OCI-LY7 (cell line): ENCODE data around the gene TMEM260. TPM values are rescaled to one million over a fixed set of nuclear protein-coding genes. Genes with fewer than 3 reads are reported as not detected.

Experiments
- BruUV-seq: library from RNA; stranded (reverse); fragments of 400-500 nt; replicated peaks from 2 replicates; lab custom pipeline; 2021; lab: Mats Ljungman, UMichigan
- CTCF ChIA-PET: fragments of 300-600 bp; sonication (Branson Sonifier 250); formaldehyde crosslinking; loops from one replicate; lab custom pipeline; 2022; ENCODE audit warnings: antibody characterized with exemption; ENCODE audit not compliant: unreplicated experiment; lab: Charles Lee
- POLR2A ChIA-PET: fragments of 300-600 bp; sonication (Branson Sonifier 250); formaldehyde crosslinking; loops from one replicate; lab custom pipeline; 2022; ENCODE audit warnings: antibody characterized with exemption; lab: Charles Lee
- DNase-seq: peaks from one replicate; pipeline ENCODE4 v3.0.0-alpha.2; 2015; ENCODE audit warnings: low spot score
- H2AFZ ChIP-seq: fragments of 200-600 bp; sonication (generic), shearing (Covaris generic); 2 replicates; pipeline ENCODE4 v1.6.1; 2014; ENCODE audit warnings: mild to moderate bottlenecking, antibody characterized with exemption, low read length, moderate library complexity
- H3K27ac ChIP-seq: fragments of 200-600 bp; sonication (generic); 2 replicates; pipeline ENCODE4 v1.5.1; 2014; ENCODE audit warnings: mixed run types, low read depth, mild to moderate bottlenecking, moderate library complexity, low read length, inconsistent platforms; ENCODE audit not compliant: poor library complexity, severe bottlenecking
- H3K36me3 ChIP-seq: fragments of 200-600 bp; sonication (generic); 2 replicates; pipeline ENCODE4 v1.6.1; 2014; ENCODE audit warnings: mild to moderate bottlenecking, antibody characterized with exemption, low read length, moderate library complexity, mixed read lengths; ENCODE audit not compliant: insufficient read depth
- H3K4me1 ChIP-seq: fragments of 200-600 bp; sonication (generic); 2 replicates; pipeline ENCODE4 v1.5.1; 2014; ENCODE audit warnings: mild to moderate bottlenecking, low read length; ENCODE audit not compliant: insufficient read depth, poor library complexity, severe bottlenecking
- H3K4me2 ChIP-seq: fragments of 200-600 bp; sonication (generic); 2 replicates; pipeline ENCODE4 v1.6.1; 2014; ENCODE audit warnings: mild to moderate bottlenecking, low read length
- H3K4me3 ChIP-seq: fragments of 200-600 bp; sonication (generic); 2 replicates; pipeline ENCODE4 v1.5.1; 2014; ENCODE audit warnings: mild to moderate bottlenecking, low read depth, low read length; ENCODE audit not compliant: poor library complexity, severe bottlenecking
- H3K79me2 ChIP-seq: fragments of 200-600 bp; sonication (generic); 2 replicates; pipeline ENCODE4 v1.6.1; 2016; ENCODE audit warnings: low read depth, mild to moderate bottlenecking, low read length, moderate library complexity, mixed read lengths; ENCODE audit not compliant: insufficient read depth
- H3K9me2 ChIP-seq: fragments of 200-600 bp; sonication (generic); 2 replicates; pipeline ENCODE4 v1.6.1; 2016; ENCODE audit warnings: mild to moderate bottlenecking, low read length, mixed read lengths; ENCODE audit not compliant: insufficient read depth
- H3K9me3 ChIP-seq: fragments of 200-600 bp; sonication (generic); 2 replicates; pipeline ENCODE4 v1.6.1; 2014; ENCODE audit warnings: mild to moderate bottlenecking, mixed run types, low read length, mixed read lengths
- H4K20me1 ChIP-seq: fragments of 200-600 bp; sonication (generic); 2 replicates; pipeline ENCODE4 v1.6.1; 2014; ENCODE audit warnings: mild to moderate bottlenecking, antibody characterized with exemption, low read length, moderate library complexity, mixed read lengths; ENCODE audit not compliant: insufficient read depth
- CTCF ChIP-seq: fragments of 200-600 bp; sonication (generic); conservative IDR thresholded peaks from 2 replicates; pipeline ENCODE4 v1.5.1; 2014; ENCODE audit warnings: mild to moderate bottlenecking, antibody characterized with exemption, low read length, moderate library complexity, mixed read lengths
- EZH2phosphoT487 ChIP-seq: fragments of 200-600 bp; sonication (generic); IDR thresholded peaks from 2 replicates; pipeline ENCODE4 v1.6.1; 2018; ENCODE audit warnings: low read depth, borderline replicate concordance, mild to moderate bottlenecking, mixed run types, antibody characterized with exemption, low read length, moderate library complexity, mixed read lengths
- intact Hi-C: fragments of 100-400 bp; cut with micrococcal nuclease; formaldehyde crosslinking; loops from one replicate; pipeline ENCODE4 v1.10.0; 2022; ENCODE audit not compliant: unreplicated experiment
- total RNA-seq, 2 experiments: library from RNA; depleted of rRNA in 1 of 2; stranded (reverse); fragments of >200 nt in 1 of 2; shearing (Covaris generic) in 1 of 2; gene quantifications; 2 replicates each; pipeline ENCODE4 v1.2.3, GENCODE V29; 2014 to 2022

TMEM260 gene
- total RNA-seq, 2 experiments from 2014 or later: 12.4 to 20.1 TPM

DNA sequence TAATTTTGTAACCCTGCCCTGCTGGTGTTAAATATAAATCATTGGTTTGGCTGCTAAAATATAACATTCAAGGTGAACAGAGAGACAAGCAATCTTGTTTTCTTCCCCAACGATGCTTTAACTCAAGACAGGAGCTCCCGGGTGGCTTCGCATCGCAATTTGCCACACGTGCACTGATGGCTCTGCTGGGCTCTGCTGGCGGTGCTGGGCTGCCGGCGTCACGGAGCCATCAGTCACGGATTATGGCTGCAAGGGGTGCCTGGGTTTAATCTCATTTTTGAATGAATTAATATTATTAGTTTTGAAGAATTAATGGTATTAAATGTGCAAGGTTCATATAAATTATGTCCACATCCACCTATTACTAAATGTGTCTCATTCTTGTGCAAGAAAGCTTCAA lies 44.9 kb upstream of the TMEM260 start:
- intact Hi-C loops: no loop called here
- no TSS peak for BruUV-seq
- no peaks in the 10 kb centered on the region for H3K4me1 ChIP-seq
- TF ChIP-seq CTCF (no peak), EZH2phosphoT487 (no peak)
- H3K4me2 ChIP-seq: no peak overlapping the region
- ChIA-PET CTCF (no interaction called here), POLR2A (no interaction called here)
- H3K36me3 ChIP-seq: no peaks in the 10 kb centered on the region
- H4K20me1 ChIP-seq: no peaks in the 10 kb centered on the region
- no peaks in the 10 kb centered on the region for H3K9me3 ChIP-seq
- no peaks in the 10 kb centered on the region for H3K79me2 ChIP-seq
- no peaks in the 10 kb centered on the region for H3K9me2 ChIP-seq
- no peak for DNase-seq
- H3K27ac ChIP-seq: no peak overlapping the region
- H3K4me3 ChIP-seq: no peak overlapping the region
- no peak overlapping the region for H2AFZ ChIP-seq

DNA sequence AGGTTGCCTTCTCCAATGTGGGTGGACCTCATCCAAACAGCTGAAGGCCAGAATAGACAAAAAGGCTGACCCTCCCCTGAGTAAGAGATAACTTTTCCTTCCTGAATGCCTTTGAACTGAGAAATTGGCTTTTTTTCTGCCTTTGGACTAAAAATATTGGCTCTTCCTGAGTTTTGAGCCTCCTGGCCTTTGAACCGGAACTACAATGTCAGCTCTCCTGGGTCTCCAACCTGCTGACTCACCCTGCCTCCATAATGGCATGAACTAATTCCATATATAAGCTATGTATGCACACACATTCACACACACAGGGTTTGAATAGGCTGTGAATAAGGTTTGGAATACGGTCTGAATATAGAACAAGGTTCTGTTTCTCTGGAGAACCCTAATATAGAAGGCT lies 39.7 kb upstream of the TMEM260 start:
- intact Hi-C loops: no loop called here
- Histone ChIP-seq H4K20me1 (no peaks in the 10 kb centered on the region), H3K79me2 (no peaks in the 10 kb centered on the region), H3K4me1 (no peaks in the 10 kb centered on the region), H3K4me2 (no peak overlapping the region), H3K36me3 (no peaks in the 10 kb centered on the region), H3K4me3 (no peak overlapping the region), H3K27ac (no peak overlapping the region), H3K9me3 (no peaks in the 10 kb centered on the region), H3K9me2 (no peaks in the 10 kb centered on the region), H2AFZ (no peak overlapping the region)
- CTCF ChIA-PET: no interaction called here
- BruUV-seq: no TSS peak
- DNase-seq: no peak
- POLR2A ChIA-PET: no interaction called here
- no peak for TF ChIP-seq EZH2phosphoT487
- no peak for TF ChIP-seq CTCF

- H3K36me3 ChIP-seq: no peaks in the 10 kb centered on the region
Observed at GRCh38 chr14:56543436-56543835, 36.2 kb upstream of the TMEM260 start.

More at GRCh38 chr14:56543436-56543835, 36.2 kb upstream of the TMEM260 start:
- no TSS peak for BruUV-seq
- H3K9me2 ChIP-seq: no peaks in the 10 kb centered on the region
- POLR2A ChIA-PET: interaction anchor here (0.5 kb wide), 1 partner anchor 1168 kb away, joined by 5 read pairs; no protein-coding TSS in a partner anchor
- no peak for DNase-seq
- intact Hi-C loops: no loop called here
- CTCF ChIA-PET: no interaction called here
- no peak overlapping the region for H3K27ac ChIP-seq
- no peak overlapping the region for H3K4me2 ChIP-seq
- H3K4me1 ChIP-seq: no peaks in the 10 kb centered on the region
- H3K9me3 ChIP-seq: no peaks in the 10 kb centered on the region
- H4K20me1 ChIP-seq: no peaks in the 10 kb centered on the region
- H2AFZ ChIP-seq: no peak overlapping the region
- no peaks in the 10 kb centered on the region for H3K79me2 ChIP-seq
- no peak for TF ChIP-seq EZH2phosphoT487
- TF ChIP-seq CTCF: no peak
- H3K4me3 ChIP-seq: no peak overlapping the region
